Measurements from ENCODE around the gene CHRNA3.

The CHRNA3 gene

DNA sequence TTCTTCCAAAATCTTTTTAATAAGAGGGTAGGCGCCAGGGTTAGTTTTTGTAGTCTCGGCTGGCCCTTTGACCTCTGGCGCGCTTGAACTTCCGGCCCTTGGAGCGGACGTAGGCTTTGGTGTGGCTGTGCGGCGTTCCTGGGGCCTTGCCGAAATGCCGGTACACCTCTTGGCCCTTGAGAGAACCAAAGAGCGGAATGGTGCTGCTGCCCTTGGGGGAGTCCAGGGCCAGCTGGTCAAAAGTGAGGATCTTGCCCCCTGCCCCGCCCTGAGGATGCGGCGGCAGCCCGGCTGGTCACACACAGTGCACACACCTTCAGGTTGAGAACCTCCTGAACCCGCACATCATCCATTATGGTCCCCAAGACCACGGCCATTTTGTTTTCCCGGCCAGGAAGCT lies 40.2 kb upstream of the CHRNA3 start:
- TF ChIP-seq, protein P1, sequence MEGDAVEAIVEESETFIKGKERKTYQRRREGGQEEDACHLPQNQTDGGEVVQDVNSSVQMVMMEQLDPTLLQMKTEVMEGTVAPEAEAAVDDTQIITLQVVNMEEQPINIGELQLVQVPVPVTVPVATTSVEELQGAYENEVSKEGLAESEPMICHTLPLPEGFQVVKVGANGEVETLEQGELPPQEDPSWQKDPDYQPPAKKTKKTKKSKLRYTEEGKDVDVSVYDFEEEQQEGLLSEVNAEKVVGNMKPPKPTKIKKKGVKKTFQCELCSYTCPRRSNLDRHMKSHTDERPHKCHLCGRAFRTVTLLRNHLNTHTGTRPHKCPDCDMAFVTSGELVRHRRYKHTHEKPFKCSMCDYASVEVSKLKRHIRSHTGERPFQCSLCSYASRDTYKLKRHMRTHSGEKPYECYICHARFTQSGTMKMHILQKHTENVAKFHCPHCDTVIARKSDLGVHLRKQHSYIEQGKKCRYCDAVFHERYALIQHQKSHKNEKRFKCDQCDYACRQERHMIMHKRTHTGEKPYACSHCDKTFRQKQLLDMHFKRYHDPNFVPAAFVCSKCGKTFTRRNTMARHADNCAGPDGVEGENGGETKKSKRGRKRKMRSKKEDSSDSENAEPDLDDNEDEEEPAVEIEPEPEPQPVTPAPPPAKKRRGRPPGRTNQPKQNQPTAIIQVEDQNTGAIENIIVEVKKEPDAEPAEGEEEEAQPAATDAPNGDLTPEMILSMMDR (IDR thresholded peaks at IDR 0.05; ENCODE audit: control extremely low read depth, extremely low read depth, low read depth, missing control alignments), result no peak
- CTCF ChIA-PET, result no interaction called here
- POLR2A ChIA-PET, result no interaction called here
- DNase-seq (ENCODE audit: extremely low spot score), result no peak

DNA sequence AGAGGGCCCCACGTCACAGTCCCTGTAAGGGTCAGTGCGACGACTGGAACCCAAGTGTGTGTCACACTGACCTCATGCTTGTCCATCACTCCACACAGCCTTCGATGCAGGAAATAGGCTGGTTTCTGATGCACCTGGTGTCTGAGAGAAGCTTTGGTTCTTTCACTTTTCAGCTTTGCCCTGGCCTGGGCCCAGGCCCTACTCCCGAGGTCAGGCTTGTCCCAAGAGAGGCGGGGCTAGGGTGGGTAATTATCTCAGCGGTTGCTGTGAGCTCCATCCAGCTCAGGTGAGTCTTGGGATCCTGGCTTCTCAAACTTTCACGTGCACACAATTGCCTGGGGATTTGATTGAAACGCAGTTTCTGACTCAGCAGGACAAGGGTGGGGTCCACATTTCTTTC lies 39.8 kb upstream of the CHRNA3 start:
- POLR2A ChIA-PET, result no interaction called here
- CTCF ChIA-PET, result interaction anchor here (0.9 to 1.3 kb wide), 2 partner anchors 9 to 15 kb away, joined by 3 read pairs; no protein-coding TSS in a partner anchor
- TF ChIP-seq, protein P1 (IDR thresholded peaks at IDR 0.05; ENCODE audit: control extremely low read depth, extremely low read depth, low read depth, missing control alignments), result no peak
- no peak for DNase-seq (ENCODE audit: extremely low spot score)

DNA sequence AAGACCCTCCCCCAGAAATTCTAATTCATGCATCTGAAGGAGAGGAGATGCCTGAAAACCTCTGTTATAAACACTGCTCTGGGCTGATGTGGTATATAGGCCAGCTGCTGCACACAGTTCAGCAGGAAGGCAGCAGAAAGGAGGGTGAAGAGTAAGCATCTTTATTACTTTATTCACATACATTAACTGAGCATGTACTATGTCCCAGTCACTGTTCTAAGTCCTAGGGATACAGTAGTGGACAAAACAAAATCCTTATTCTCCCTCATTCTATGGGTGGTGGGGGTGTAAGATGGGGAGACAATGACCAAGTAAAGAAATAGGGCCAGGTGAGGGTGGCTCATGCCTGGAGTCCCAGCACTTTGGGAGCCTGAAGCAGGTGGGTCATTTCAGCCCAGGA lies 38.0 kb upstream of the CHRNA3 start:
- TF ChIP-seq, protein P1 (IDR thresholded peaks at IDR 0.05; ENCODE audit: control extremely low read depth, extremely low read depth, low read depth, missing control alignments), result no peak
- ChIA-PET POLR2A (no interaction called here), CTCF (interaction anchor here (1.4 kb wide), 1 partner anchor 13 kb away, joined by 5 read pairs; no protein-coding TSS in a partner anchor)
- DNase-seq (ENCODE audit: extremely low spot score), result no peak

DNA sequence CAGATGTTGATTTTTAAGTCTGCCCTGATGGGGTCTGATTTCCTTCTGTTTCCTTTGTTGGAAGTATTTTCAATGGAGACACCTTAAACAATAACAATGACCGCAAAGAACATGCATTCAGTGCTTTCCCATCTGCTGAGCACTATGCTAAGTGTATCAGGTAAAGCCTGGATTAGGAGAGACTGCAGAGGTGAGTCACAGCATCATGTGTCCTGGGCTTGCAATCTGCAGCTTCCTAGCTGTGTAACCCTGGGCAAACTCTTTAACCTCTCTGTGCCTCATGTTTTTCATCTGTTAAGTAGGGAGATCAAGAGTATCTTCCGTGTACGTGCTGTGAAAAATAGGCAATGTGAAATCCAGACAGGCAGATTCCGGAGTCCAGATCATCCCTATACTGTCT lies 33.5 kb upstream of the CHRNA3 start:
- TF ChIP-seq, protein P1 (IDR thresholded peaks at IDR 0.05; ENCODE audit: control extremely low read depth, extremely low read depth, low read depth, missing control alignments), result no peak
- POLR2A ChIA-PET, result no interaction called here
- CTCF ChIA-PET, result interaction anchor here (0.8 to 1.2 kb wide), 2 partner anchors 9 to 12 kb away, joined by 3 read pairs; no protein-coding TSS in a partner anchor
- DNase-seq (ENCODE audit: extremely low spot score), result no peak

DNA sequence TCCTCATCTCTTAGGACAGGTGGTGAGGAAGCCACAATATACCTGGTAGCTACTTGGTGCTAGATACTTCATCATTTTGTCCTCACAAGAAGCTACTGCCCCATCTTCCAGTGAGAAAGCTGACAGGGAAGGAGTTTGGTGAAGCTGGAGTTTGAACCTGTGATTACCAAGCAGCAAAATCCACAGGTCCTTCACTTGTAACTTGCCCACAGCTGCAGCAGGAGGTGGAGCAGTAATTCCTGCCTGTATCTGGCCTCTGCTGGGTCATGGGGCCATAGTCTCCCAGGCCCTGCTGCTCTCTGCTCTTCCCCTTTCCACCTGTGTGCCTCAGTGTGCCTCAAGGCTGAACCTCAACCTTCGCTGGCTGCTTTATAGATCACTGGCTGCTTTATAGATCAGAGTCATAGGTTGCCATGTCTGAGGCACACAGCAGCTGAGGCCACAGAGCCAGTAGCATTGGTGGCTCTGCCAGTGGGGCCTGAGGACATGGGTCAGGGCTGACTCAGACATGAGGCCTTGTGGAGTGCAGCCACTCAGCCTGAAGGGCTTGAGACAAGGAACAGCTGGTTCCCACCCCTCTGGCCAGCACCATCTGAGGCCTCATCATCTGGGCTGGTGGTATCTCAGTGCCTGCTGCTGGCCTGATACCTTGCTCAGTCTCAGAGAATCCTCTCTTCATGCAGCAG lies 31.3 kb upstream of the CHRNA3 start:
- ChIA-PET CTCF (interaction anchor here (1.0 to 2.1 kb wide), 4 partner anchors 8 to 27 kb away, joined by 3 to 8 read pairs (median 3); no protein-coding TSS in a partner anchor), POLR2A (no interaction called here)

DNA sequence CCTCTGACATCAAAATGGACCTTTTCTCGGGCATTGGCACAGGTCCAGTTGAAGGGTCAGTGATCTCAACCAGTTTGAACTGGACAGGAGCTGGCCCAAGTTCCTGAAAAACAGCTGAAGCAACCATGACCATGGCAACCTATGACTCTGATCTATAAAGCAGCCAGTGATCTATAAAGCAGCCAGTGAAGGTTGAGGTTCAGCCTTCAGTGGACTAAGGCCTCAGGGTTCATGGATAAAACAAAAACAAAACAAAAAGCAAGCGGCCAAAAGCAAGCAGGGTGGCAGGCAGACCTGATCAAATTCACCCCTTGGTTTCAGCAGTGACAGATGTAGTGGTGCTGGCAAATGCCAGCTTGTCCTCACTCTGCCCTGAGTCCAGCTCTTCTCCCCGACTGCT lies 30.2 kb upstream of the CHRNA3 start:
- ChIA-PET CTCF (interaction anchor here (1.0 to 2.1 kb wide), 3 partner anchors 9 to 26 kb away, joined by 3 to 8 read pairs (median 3); no protein-coding TSS in a partner anchor), POLR2A (no interaction called here)
- TF ChIP-seq, protein P1 (IDR thresholded peaks at IDR 0.05; ENCODE audit: control extremely low read depth, extremely low read depth, low read depth, missing control alignments), result no peak
- no peak for DNase-seq (ENCODE audit: extremely low spot score)

More for the DNA sequence above, 31.3 kb upstream of the CHRNA3 start:
- no peak for DNase-seq (ENCODE audit: extremely low spot score)
- TF ChIP-seq, protein P1 (IDR thresholded peaks at IDR 0.05; ENCODE audit: control extremely low read depth, extremely low read depth, low read depth, missing control alignments), result no peak
